DMS79 treated with DMSO at 0.1 percent for 48 hours (cell line): ENCODE results near the gene HSPA12B.

Experiments
- DNase-seq: peaks from one replicate; lab custom pipeline; 2025; lab: John Stamatoyannopoulos, UW

The HSPA12B gene

GRCh38 chr20:3729811-3730540, 2.5 kb upstream of the HSPA12B start:
- DNase-seq, result no peak

DNA sequence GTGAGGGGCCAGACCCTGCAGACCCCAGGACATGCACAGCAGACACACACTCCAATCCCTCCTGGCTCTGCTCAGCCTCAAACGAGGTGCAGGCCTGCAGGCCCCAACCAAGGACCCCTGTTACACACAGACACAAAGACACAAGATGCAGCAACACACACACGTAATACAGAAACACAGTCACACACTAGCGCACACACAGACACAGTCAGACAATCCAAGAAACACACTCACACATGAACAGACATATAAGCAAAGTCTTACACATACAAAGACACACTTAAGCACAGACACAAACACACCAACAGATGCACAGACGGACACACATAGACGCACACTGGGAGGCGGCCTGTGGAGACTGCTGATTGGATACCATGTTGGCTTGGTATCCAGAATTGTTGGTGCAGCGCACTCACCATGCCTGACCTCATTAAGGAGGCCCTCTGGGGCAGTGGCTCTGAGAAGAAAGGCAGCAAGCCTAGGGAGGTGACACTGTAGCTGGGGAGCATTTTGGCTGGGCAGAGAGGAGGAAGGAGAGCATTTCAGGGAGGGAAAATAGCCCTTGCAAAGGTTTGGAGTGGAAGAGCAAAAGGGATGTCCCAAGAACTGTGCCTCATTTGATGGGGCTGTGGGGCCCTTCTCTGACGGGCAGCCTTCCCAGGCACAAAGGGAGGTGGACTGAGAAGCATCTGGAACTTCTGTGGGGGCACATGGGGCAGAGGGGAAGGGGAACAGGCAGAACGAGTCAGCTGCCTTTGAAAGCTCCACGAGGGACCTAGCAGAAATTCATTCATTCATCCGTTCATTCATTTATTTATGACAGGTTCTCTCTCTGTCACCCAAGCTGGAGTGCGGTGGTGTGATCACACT, 1.4 kb upstream of the HSPA12B start:
- no peak for DNase-seq

DNA sequence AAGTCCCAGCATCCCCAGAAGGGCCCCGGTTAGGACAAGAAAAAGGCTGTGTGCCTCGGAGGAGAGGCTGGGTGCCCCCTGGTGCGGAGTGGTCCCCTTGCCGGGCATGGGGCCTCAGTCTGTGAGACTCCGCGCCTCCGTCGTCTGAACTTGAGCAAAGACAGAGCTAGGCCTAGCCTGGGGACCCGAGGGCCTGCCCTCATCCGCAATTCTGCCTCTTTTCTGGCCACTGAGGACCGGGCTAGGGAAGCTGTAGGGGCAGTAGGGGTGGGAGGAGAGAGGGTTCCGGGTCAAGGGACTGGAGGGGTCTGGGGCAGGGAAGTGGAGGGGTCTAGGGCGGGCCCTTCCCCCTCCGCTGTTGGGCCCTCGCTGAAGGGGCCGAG, 550 bp upstream of the HSPA12B start:
- no peak for DNase-seq

- DNase-seq, result no peak
These were observed 872 bp downstream of the HSPA12B start for GRCh38 chr20:3733119-3733995.

DNA sequence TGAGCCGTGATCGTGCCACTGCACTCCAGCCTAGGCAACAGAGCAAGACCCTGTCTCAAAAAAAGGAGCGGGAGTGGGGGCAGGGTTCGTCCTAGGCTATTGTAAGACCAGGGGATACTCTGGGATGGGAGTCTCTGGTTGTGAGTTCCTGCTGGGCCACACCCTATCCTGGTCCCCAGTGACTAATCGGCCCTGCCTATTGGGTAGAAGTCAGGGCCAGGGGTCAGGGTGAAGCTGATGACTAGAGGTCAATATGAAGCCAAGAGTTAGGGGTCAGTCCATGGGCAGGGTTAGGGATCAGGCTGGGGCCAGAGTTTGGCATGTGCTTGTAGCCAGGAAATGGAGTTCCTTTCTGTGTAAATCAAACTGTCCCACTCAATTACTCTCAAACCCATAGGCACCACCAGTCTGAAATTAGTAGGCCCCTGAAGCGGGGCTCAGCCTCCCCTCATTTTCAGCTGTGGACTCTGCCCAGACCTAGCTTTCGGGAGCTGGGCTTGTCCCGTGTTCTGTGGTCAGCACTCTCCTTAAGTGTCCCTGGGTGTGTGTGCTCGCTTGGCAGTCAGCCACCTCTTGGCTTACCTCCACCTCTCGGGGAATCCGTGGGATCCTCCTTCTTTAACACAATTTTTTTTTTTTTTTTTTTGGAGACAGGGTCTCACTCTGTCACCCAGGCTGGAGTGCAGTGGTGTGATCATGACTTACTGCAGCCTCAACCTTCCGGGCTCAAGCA, 1.8 kb downstream of the HSPA12B start:
- peak; percentile 57 for DNase-seq

GRCh38 chr20:3735768-3736167, 3.3 kb downstream of the HSPA12B start:
- DNase-seq, result no peak

DNA sequence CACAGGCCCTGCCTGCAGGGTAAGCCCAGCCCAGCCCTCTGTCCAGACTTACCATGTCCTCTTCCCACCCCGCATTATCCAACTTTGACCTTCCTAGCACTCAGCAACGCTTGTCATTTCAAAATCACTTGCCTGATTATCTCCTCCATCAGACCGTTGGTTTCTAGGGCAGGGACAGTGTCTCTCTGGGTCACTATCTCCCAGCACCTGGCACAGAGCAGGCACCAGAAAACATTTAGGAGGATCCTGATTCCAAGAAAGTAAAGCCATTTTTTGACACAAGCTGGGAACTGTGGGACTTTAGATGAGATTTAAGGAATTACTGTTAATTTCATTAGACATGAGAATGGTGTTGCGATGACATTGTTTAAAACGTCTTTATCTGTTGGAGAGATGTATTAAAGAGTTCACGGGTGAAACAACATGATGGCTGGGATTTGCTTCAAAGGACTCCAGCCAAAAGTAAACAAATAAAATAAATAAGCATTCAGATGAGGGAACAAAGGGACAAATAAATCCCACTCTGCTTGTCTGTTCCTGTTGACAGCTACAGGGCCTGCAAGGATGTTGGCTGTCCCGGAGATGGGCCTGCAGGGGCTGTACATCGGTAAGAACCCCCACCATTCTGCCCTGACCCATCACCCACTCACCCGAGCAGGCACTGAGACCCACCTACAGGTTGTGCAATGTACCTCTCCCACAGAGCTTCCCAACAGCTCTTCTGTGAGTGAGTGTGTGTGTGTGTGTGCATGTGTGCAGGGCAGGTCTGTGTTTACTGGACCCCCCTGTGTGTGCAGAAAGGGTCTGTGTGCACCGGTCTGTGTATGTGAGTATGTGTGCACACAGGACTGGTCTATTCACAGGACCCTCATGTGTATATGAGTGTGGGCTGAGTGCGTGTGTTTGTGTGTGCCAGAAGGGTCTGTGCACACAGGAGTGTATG, 5.9 kb downstream of the HSPA12B start:
- DNase-seq, result no peak

- DNase-seq, result no peak
These were observed 6.8 kb downstream of the HSPA12B start for GRCh38 chr20:3739054-3739925.

- DNase-seq, result no peak
These were observed 7.5 kb downstream of the HSPA12B start for GRCh38 chr20:3739926-3740451.

DNA sequence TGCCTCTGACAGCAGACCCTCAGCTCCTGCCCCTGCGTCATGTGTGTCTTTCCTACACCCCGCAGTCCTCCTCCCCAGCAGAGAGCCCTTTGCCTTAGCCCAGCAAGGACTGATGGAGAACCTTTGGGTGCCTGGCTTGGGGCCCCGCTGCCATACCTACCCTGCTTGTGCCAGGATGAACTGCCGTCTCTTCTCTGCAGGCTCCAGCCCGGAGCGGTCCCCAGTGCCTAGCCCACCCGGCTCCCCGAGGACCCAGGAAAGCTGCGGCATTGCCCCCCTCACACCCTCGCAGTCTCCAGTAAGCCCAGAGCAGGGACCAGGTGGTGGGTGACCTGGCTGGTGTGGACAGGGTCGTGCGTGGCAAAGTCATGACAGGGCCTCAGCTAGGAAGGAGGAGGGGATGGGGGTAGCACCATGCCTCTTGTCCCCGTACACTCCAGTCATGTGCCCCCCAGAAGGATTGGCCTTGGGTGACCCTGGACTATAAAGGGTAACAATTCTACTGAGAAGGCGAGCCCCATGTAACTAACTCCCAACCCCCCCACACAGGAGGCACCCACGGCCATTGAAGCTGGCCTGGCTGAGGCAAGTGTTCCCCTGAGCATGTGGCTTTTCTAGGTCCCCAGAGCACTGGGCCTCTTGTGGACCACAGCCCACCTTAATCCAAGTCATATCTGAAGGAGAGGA, 8.3 kb downstream of the HSPA12B start:
- no peak for DNase-seq

GRCh38 chr20:3741836-3742458, 9.5 kb downstream of the HSPA12B start:
- DNase-seq, result no peak

GRCh38 chr20:3743251-3743650, 10.8 kb downstream of the HSPA12B start:
- DNase-seq, result no peak

GRCh38 chr20:3744037-3744436, 11.6 kb downstream of the HSPA12B start:
- no peak for DNase-seq

- no peak for DNase-seq
These were observed 12.6 kb downstream of the HSPA12B start for GRCh38 chr20:3744806-3745685.

GRCh38 chr20:3745686-3746173, 13.2 kb downstream of the HSPA12B start:
- no peak for DNase-seq

DNA sequence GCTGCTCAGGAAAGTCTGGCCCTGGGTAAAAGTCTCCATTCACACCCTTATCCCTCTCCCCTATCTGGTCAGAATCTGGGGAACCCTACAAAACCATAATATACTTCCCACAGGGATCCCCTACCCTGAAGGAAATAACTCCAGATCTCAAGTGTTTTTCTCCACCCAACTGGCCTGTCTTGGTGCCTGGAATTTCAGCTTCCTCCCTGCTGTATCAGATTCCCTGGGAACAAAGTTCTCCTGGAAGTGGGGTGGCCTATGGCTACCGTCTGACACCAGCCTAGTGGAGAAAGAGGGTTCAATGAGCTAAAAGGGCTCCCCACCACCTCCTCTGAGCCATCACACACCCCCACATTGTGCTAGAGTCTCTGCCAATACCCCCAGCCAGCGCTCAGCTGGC, 15.0 kb downstream of the HSPA12B start:
- no peak for DNase-seq

GRCh38 chr20:3748073-3748472, 15.6 kb downstream of the HSPA12B start:
- DNase-seq, result no peak
